Measurements from ENCODE around the gene WNT9B. TPM values are rescaled to one million over a fixed set of nuclear protein-coding genes. Genes with fewer than 3 reads are reported as not detected.

The WNT9B gene
- total RNA-seq, 1 experiment from 2014 or later: not detected

GRCh38 chr17:46803544-46803943 is 47.8 kb upstream of the WNT9B start:
- no peaks in the 10 kb centered on the region for H3K36me3 ChIP-seq (ENCODE audit: control insufficient read depth, insufficient read depth, low read length)
- no peaks in the 10 kb centered on the region for H3K9me3 ChIP-seq (ENCODE audit: control insufficient read depth, insufficient read depth, low read depth, low read length)
- BruUV-seq (replicated peaks): no TSS peak
- H3K27me3 ChIP-seq (ENCODE audit: control insufficient read depth, insufficient read depth, low read length): no peaks in the 10 kb centered on the region
- DNase-seq (ENCODE audit: low read depth, low spot score): no peak
- H3K4me1 ChIP-seq (ENCODE audit: control insufficient read depth, insufficient read depth, low read length): no peaks in the 10 kb centered on the region
- ChIA-PET POLR2A (no interaction called here), CTCF (no interaction called here)
- intact Hi-C loops (cut with micrococcal nuclease; ENCODE audit: unreplicated experiment) (no loop called here), in situ Hi-C loops (cut with HindIII; ENCODE audit: low pct_unique_long_range_greater_than_20kb, low sequenced_read_pairs) (no loop called here)
- TF ChIP-seq CTCF (IDR thresholded peaks at IDR 0.05): no peak
- no peak for TF ChIP-seq POLR2AphosphoS5 (IDR thresholded peaks at IDR 0.05; ENCODE audit: low read depth, low read length)
- no peak overlapping the region for H3K4me3 ChIP-seq (ENCODE audit: low read depth in 2 of 2, low read length in 2 of 2)
- ATAC-seq: no peak
- no peak overlapping the region for H3K27ac ChIP-seq (ENCODE audit: low read length)

GRCh38 chr17:46805771-46806170 is 45.6 kb upstream of the WNT9B start:
- in situ Hi-C loops (cut with HindIII; ENCODE audit: low pct_unique_long_range_greater_than_20kb, low sequenced_read_pairs) (no loop called here), intact Hi-C loops (cut with micrococcal nuclease; ENCODE audit: unreplicated experiment) (no loop called here)
- H3K9me3 ChIP-seq (ENCODE audit: control insufficient read depth, insufficient read depth, low read depth, low read length): no peaks in the 10 kb centered on the region
- no peak overlapping the region for H3K27ac ChIP-seq (ENCODE audit: low read length)
- CTCF ChIA-PET: interaction anchor here (0.7 kb wide), 1 partner anchor 24 kb away, joined by 8 read pairs; no protein-coding TSS in a partner anchor
- H3K27me3 ChIP-seq (ENCODE audit: control insufficient read depth, insufficient read depth, low read length): no peaks in the 10 kb centered on the region
- no peaks in the 10 kb centered on the region for H3K36me3 ChIP-seq (ENCODE audit: control insufficient read depth, insufficient read depth, low read length)
- POLR2A ChIA-PET: no interaction called here
- BruUV-seq (replicated peaks): no TSS peak
- DNase-seq (ENCODE audit: low read depth, low spot score) (no peak), ATAC-seq (no peak)
- no peak for TF ChIP-seq TCF7L2 (IDR thresholded peaks at IDR 0.05; ENCODE audit: low read depth, low read length)
- no peak for TF ChIP-seq SIN3A (IDR thresholded peaks at IDR 0.05; ENCODE audit: borderline replicate concordance, insufficient read depth, low read depth, low read length)
- TF ChIP-seq REST (IDR thresholded peaks at IDR 0.05; ENCODE audit: insufficient read depth in 1 of 2, low read depth in 2 of 2, low read length in 1 of 2): no peak
- TF ChIP-seq CTCF (IDR thresholded peaks at IDR 0.05): no peak
- TF ChIP-seq POLR2AphosphoS5 (IDR thresholded peaks at IDR 0.05; ENCODE audit: low read depth, low read length): no peak
- H3K4me3 ChIP-seq (ENCODE audit: low read depth in 2 of 2, low read length in 2 of 2): no peak overlapping the region
- no peaks in the 10 kb centered on the region for H3K4me1 ChIP-seq (ENCODE audit: control insufficient read depth, insufficient read depth, low read length)

Measured in Panc1 (cell line).